ENCODE results near the gene ZBTB7B. TPM values are rescaled to one million over a fixed set of nuclear protein-coding genes. Genes with fewer than 3 reads are reported as not detected.

Gene ZBTB7B
- total RNA-seq, 1 experiment from 2014 or later = 15.3 TPM

Other genes with a start within 250 kb of the ZBTB7B start
- gene KCNN3, start 132.5 kb upstream of the ZBTB7B start, total RNA-seq (2014; rRNA removed; shearing (Covaris generic)) = not detected in 2 replicates
- gene PMVK, start 66.1 kb upstream of the ZBTB7B start, total RNA-seq (2014; rRNA removed; shearing (Covaris generic)) = 0.41 and 4.7 TPM in 2 replicates
- gene PBXIP1, start 46.7 kb upstream of the ZBTB7B start, total RNA-seq (2014; rRNA removed; shearing (Covaris generic)) = 25.2 and 30.2 TPM in 2 replicates
- 18.0 and 20.0 TPM in 2 replicates for gene PYGO2, start 41.0 kb upstream of the ZBTB7B start, total RNA-seq (2014; rRNA removed; shearing (Covaris generic))
- 101 and 155 TPM in 2 replicates for gene SHC1, start 32.1 kb upstream of the ZBTB7B start, total RNA-seq (2014; rRNA removed; shearing (Covaris generic))
- 290 and 338 TPM in 2 replicates for gene CKS1B, start 28.1 kb upstream of the ZBTB7B start, total RNA-seq (2014; rRNA removed; shearing (Covaris generic))
- gene FLAD1, start 19.5 kb upstream of the ZBTB7B start, total RNA-seq (2014; rRNA removed; shearing (Covaris generic)) = 15.4 and 23.7 TPM in 2 replicates
- not detected in 2 replicates for gene LENEP, start 9.2 kb upstream of the ZBTB7B start, total RNA-seq (2014; rRNA removed; shearing (Covaris generic))
- gene DCST2, start 31.0 kb downstream of the ZBTB7B start, total RNA-seq (2014; rRNA removed; shearing (Covaris generic)) = not detected in 2 replicates
- gene DCST1, start 31.0 kb downstream of the ZBTB7B start, total RNA-seq (2014; rRNA removed; shearing (Covaris generic)) = not detected in 2 replicates
- gene ADAM15, start 48.5 kb downstream of the ZBTB7B start, total RNA-seq (2014; rRNA removed; shearing (Covaris generic)) = 27.0 and 32.0 TPM in 2 replicates
- 4.7 and 4.8 TPM in 2 replicates for gene EFNA4, start 60.9 kb downstream of the ZBTB7B start, total RNA-seq (2014; rRNA removed; shearing (Covaris generic))
- 0.21 and 0.85 TPM in 2 replicates for gene EFNA3, start 76.0 kb downstream of the ZBTB7B start, total RNA-seq (2014; rRNA removed; shearing (Covaris generic))
- 0.89 and 0.91 TPM in 2 replicates for gene EFNA1, start 125.1 kb downstream of the ZBTB7B start, total RNA-seq (2014; rRNA removed; shearing (Covaris generic))
- 9.9 and 23.4 TPM in 2 replicates for gene SLC50A1, start 133.1 kb downstream of the ZBTB7B start, total RNA-seq (2014; rRNA removed; shearing (Covaris generic))
- 40.7 and 76.6 TPM in 2 replicates for gene DPM3, start 137.7 kb downstream of the ZBTB7B start, total RNA-seq (2014; rRNA removed; shearing (Covaris generic))
- gene KRTCAP2, start 170.5 kb downstream of the ZBTB7B start, total RNA-seq (2014; rRNA removed; shearing (Covaris generic)) = 61.7 and 94.8 TPM in 2 replicates
- 0.21 and 1.1 TPM in 2 replicates for gene TRIM46, start 171.0 kb downstream of the ZBTB7B start, total RNA-seq (2014; rRNA removed; shearing (Covaris generic))
- gene THBS3, start 205.1 kb downstream of the ZBTB7B start, total RNA-seq (2014; rRNA removed; shearing (Covaris generic)) = 3.2 and 5.4 TPM in 2 replicates
- 69.7 and 86.0 TPM in 2 replicates for gene MTX1, start 205.9 kb downstream of the ZBTB7B start, total RNA-seq (2014; rRNA removed; shearing (Covaris generic))

Measured in SJSA1 (cell line).